Natural killer cell (primary cell): ENCODE measurements around the gene COL15A1. TPM values are rescaled to one million over a fixed set of nuclear protein-coding genes. Genes with fewer than 3 reads are reported as not detected.

Experiments used
- ATAC-seq, 3 donors: fragments of 150-1000 bp in 2 of 3; fragments of 200-7000 bp in 1 of 3; cut with Tn5 transposase; 1 replicate in 1 of 3; 2 replicates in 2 of 3; pipeline ENCODE4 v1.10.0; 2021; ENCODE audit warnings: mild to moderate bottlenecking in 2 of 3, moderate library complexity in 2 of 3
- DNase-seq, 2 donors: peaks; one replicate each; pipeline versions ENCODE4 v3.0.0 to v3.0.0-alpha.2; 2013 to 2021; ENCODE audit warnings: mixed read lengths in 1 of 2
- H3K27ac ChIP-seq: one replicate; pipeline ENCODE4 v1.5.1; 2013; ENCODE audit warnings: mild to moderate bottlenecking, low read length
- H3K27me3 ChIP-seq: one replicate; pipeline ENCODE4 v1.6.1; 2013; ENCODE audit warnings: low read length; ENCODE audit not compliant: control insufficient read depth, insufficient read depth
- H3K36me3 ChIP-seq: one replicate; pipeline ENCODE4 v1.6.1; 2013; ENCODE audit warnings: low read length; ENCODE audit not compliant: control insufficient read depth, insufficient read depth
- H3K4me1 ChIP-seq: one replicate; pipeline ENCODE4 v1.6.1; 2013; ENCODE audit warnings: low read length; ENCODE audit not compliant: control insufficient read depth, insufficient read depth
- H3K4me3 ChIP-seq: one replicate; pipeline ENCODE4 v1.5.1; 2013; ENCODE audit warnings: low read length
- H3K9me3 ChIP-seq: one replicate; pipeline ENCODE4 v1.6.1; 2013; ENCODE audit warnings: low read length; ENCODE audit not compliant: control insufficient read depth, insufficient read depth
- H3K27ac Mint-ChIP-seq, 2 donors: one replicate each; pipeline ENCODE4 v1.8.0; 2022; ENCODE audit warnings: mild to moderate bottlenecking in 2 of 2, mixed read lengths in 2 of 2, moderate library complexity in 1 of 2
- H3K27me3 Mint-ChIP-seq, 2 donors: one replicate each; pipeline ENCODE4 v1.8.0; 2022; ENCODE audit warnings: low read depth in 2 of 2, mixed read lengths in 2 of 2
- H3K36me3 Mint-ChIP-seq: one replicate; pipeline ENCODE4 v1.8.0; 2022; ENCODE audit warnings: mixed read lengths
- H3K4me1 Mint-ChIP-seq, 2 donors: one replicate each; pipeline ENCODE4 v1.8.0; 2022; ENCODE audit warnings: mixed read lengths in 2 of 2
- H3K4me3 Mint-ChIP-seq: one replicate; pipeline ENCODE4 v1.8.0; 2022; ENCODE audit warnings: mild to moderate bottlenecking, moderate library complexity, mixed read lengths
- H3K9me3 Mint-ChIP-seq, 2 donors: one replicate each; pipeline ENCODE4 v1.8.0; 2022; ENCODE audit warnings: mixed read lengths in 2 of 2
- WGBS: methylation state at CpG from one replicate; pipeline ENCODE4 v1.1.7; 2013; ENCODE audit warnings: missing lambda C conversion rate; ENCODE audit not compliant: insufficient coverage; 5-methylcytosine and 5-hydroxymethylcytosine counted together
- intact Hi-C: fragments of 100-400 bp; cut with micrococcal nuclease; formaldehyde crosslinking; loops from one replicate; pipeline ENCODE4 v1.14.2; 2022
- total RNA-seq, 4 donors: library from RNA; stranded (reverse); fragments of 120-200 nt in 1 of 4; gene quantifications; one replicate each; pipeline versions ENCODE4 v1.2.3 to v1.2.4, GENCODE V29; 2013 to 2022
- TF ChIP-seq, protein P1 (sequence below): fragments of 200-600 bp; IDR thresholded peaks from one replicate; pipeline ENCODE4 v1.8.0; 2022; ENCODE audit warnings: antibody characterized with exemption

Gene COL15A1
- total RNA-seq, 3 donors from 2014 or later (not counting 1 experiment from before 2014, with no cell fraction given), result 0.18 to 0.82 (median 0.19) TPM

DNA sequence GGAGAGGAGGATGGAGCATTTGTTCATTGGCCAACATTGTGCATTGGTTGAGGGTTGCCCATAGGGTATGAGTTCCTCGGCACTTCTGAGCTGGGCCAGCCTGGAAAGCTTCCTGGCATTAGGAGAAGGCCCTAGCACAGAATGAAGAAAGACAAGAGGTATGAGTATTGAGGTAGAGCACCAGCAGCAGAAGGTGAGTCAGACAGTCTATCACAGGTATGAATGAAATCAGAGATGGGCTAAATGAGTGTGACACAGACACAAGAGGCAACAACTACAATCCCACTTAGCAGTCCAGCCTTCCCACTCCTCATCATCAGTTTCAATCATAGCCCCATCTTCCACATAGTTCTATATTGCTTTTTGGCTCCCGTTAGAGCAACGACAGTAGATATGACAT is 135.8 kb downstream of the COL15A1 start:
- intact Hi-C loops, result loop anchor here (5.0 kb wide), 1 partner anchor 37 kb away; no protein-coding TSS in a partner anchor
- WGBS, result 99% methylated on average over 3 of the region's 3 CpGs
- no peaks in the 10 kb centered on the region for H3K9me3 Mint-ChIP-seq
- TF ChIP-seq, protein P1, sequence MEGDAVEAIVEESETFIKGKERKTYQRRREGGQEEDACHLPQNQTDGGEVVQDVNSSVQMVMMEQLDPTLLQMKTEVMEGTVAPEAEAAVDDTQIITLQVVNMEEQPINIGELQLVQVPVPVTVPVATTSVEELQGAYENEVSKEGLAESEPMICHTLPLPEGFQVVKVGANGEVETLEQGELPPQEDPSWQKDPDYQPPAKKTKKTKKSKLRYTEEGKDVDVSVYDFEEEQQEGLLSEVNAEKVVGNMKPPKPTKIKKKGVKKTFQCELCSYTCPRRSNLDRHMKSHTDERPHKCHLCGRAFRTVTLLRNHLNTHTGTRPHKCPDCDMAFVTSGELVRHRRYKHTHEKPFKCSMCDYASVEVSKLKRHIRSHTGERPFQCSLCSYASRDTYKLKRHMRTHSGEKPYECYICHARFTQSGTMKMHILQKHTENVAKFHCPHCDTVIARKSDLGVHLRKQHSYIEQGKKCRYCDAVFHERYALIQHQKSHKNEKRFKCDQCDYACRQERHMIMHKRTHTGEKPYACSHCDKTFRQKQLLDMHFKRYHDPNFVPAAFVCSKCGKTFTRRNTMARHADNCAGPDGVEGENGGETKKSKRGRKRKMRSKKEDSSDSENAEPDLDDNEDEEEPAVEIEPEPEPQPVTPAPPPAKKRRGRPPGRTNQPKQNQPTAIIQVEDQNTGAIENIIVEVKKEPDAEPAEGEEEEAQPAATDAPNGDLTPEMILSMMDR, result no peak
- Histone ChIP-seq H3K27me3 (no peaks in the 10 kb centered on the region), H3K4me3 (no peak overlapping the region), H3K4me1 (peaks cover 34% of the 10 kb centered on the region), H3K9me3 (no peaks in the 10 kb centered on the region), H3K27ac (no peak overlapping the region), H3K36me3 (no peaks in the 10 kb centered on the region)
- ATAC-seq, result no peak
- H3K36me3 Mint-ChIP-seq, result no peaks in the 10 kb centered on the region
- H3K4me1 Mint-ChIP-seq, result peaks cover 58 to 61% of the 10 kb centered on the region in 2 donors
- DNase-seq, result no peak
- H3K4me3 Mint-ChIP-seq, result no peak overlapping the region
- H3K27me3 Mint-ChIP-seq, result no peaks in the 10 kb centered on the region
- peak overlapping the region in 1 of 2 donors; percentile 75 for H3K27ac Mint-ChIP-seq

- no peaks in the 10 kb centered on the region for H3K27me3 ChIP-seq
- H3K27ac Mint-ChIP-seq, result no peak overlapping the region
- H3K9me3 Mint-ChIP-seq, result no peaks in the 10 kb centered on the region
- TF ChIP-seq, protein P1, result no peak
- H3K36me3 Mint-ChIP-seq, result no peaks in the 10 kb centered on the region
- H3K4me1 Mint-ChIP-seq, result peaks cover 51 to 56% of the 10 kb centered on the region in 2 donors
- H3K36me3 ChIP-seq, result no peaks in the 10 kb centered on the region
- no peak for ATAC-seq
- H3K27me3 Mint-ChIP-seq, result no peaks in the 10 kb centered on the region
- H3K4me3 Mint-ChIP-seq, result no peak overlapping the region
- H3K4me1 ChIP-seq, result peaks cover 23% of the 10 kb centered on the region
- H3K9me3 ChIP-seq, result no peaks in the 10 kb centered on the region
- H3K27ac ChIP-seq, result no peak overlapping the region
- no peak overlapping the region for H3K4me3 ChIP-seq
- DNase-seq, result no peak
- intact Hi-C loops, result no loop called here
- WGBS, result 93% methylated on average over 5 of the region's 6 CpGs
Observed at GRCh38 chr9:99083051-99083450, 139.3 kb downstream of the COL15A1 start.

DNA sequence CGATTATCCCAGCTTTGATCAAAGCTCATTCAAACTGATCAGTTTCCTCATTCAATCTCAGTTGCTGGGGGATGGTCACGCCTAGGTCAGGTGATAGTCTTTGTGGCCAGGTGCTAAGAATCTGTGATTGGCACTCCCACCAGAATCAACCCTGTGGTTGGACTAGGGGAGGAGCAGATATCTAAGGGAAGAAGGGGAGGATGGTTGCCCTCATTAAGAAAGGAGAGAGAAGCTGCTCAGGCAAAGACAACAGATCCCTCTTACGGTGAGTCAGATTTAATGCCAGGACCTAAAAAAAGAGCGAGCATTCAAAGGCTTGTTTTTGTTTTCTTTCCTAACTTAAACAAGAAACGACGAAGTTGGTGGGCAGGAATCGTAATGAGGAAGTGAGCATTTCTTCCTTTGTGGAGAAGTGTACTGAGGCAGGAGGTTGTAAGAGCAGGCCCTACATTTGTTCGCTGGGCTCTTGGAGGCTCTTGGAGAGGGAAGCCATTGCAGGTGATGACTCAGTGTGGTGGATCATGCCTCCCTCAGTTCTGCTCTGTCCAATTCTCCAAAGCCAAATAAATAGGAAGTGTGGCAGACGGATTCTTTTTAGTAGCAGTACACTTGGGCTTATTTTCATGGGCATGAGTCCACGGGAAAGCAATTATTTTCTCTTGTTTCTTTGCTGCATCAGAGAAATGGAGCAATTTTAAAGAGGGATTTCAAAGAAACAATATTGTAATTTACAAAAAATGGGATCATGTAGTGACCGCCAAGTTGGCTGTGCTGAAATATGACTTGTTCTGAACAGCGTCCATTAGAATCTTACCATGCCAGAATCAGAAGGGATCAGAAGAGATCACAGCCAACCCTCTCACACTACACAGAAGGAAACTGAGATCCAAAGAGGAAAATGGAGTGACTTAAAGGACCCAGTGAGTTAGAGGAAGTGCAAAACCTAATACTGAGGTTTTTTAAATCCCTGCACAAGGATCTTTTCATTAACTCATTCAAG is 142.5 kb downstream of the COL15A1 start:
- Mint-ChIP-seq H3K4me3 (peak overlapping the region; percentile 62), H3K4me1 (peaks cover 44 to 57% of the 10 kb centered on the region in 2 donors), H3K27ac (peak overlapping the region; percentile 37 to 62), H3K27me3 (no peaks in the 10 kb centered on the region), H3K9me3 (no peaks in the 10 kb centered on the region), H3K36me3 (no peaks in the 10 kb centered on the region)
- Histone ChIP-seq H3K4me1 (peaks cover 15% of the 10 kb centered on the region), H3K36me3 (no peaks in the 10 kb centered on the region), H3K9me3 (peaks cover 5% of the 10 kb centered on the region), H3K27ac (no peak overlapping the region), H3K4me3 (no peak overlapping the region), H3K27me3 (no peaks in the 10 kb centered on the region)
- TF ChIP-seq, protein P1, result no peak
- intact Hi-C loops, result no loop called here
- ATAC-seq (peak in 2 of 3 donors; percentile 46 to 47), DNase-seq (no peak)
- 70% methylated on average over 12 of the region's 12 CpGs for WGBS
